Adrenal gland (tissue), 5 donors: ENCODE measurements around the gene NAGLU.

ENCODE experiments used
- POLR2A ChIP-seq, 2 donors: fragments of 450-650 bp; IDR thresholded peaks; one replicate each; pipeline ENCODE4 v1.6.1; 2017; ENCODE audit warnings: antibody characterized with exemption in 2 of 2, mild to moderate bottlenecking in 2 of 2, moderate library complexity in 1 of 2
- TF ChIP-seq, protein P1 (sequence below), 6 experiments: fragments of 450-650 bp in 4 of 6; fragments of 200-600 bp in 2 of 6; sonication (generic) in 1 of 6; IDR thresholded peaks; 1 replicate in 5 of 6; 2 replicates in 1 of 6; pipeline versions ENCODE4 v1.5.1 to v1.8.0; 2016 to 2021; ENCODE audit warnings: antibody characterized with exemption in 6 of 6, mild to moderate bottlenecking in 2 of 6, moderate library complexity in 1 of 6
- donor health status: DM: no; HTN: no; CAD: no.

DNA sequence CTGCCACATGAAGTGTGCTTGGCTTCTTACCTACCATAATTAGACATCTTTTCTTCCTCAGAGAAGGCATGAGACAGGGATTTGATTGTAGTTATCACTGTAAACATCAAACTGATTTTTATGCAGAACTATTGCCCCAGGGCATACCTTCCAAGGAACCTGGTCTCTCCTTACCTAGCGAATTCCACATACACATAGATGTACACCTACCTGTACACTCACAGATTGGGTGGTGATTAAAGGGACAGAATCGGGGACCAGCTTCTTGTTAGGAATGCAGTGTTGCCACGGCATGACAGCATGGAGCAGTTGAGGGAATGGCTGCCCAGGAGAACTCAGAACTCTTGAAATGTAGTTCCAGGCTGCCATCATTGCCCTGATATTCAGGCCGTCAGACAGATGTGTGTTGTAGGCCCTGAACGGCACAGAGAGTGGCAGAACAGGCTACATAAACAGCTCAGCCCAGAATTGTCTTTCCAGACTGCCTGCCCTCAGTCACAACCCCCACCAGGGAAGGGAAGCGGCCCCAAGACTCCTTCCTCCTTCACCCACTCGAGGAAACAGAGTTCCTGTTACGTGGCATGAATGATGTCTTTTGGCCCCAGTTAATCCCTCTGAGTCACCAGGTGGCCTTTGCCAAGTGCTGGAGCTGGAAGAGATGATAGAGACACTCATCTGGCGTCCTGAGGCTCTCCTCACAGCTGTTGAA lies 17.8 kb upstream of the NAGLU start:
- TF ChIP-seq, protein P1, sequence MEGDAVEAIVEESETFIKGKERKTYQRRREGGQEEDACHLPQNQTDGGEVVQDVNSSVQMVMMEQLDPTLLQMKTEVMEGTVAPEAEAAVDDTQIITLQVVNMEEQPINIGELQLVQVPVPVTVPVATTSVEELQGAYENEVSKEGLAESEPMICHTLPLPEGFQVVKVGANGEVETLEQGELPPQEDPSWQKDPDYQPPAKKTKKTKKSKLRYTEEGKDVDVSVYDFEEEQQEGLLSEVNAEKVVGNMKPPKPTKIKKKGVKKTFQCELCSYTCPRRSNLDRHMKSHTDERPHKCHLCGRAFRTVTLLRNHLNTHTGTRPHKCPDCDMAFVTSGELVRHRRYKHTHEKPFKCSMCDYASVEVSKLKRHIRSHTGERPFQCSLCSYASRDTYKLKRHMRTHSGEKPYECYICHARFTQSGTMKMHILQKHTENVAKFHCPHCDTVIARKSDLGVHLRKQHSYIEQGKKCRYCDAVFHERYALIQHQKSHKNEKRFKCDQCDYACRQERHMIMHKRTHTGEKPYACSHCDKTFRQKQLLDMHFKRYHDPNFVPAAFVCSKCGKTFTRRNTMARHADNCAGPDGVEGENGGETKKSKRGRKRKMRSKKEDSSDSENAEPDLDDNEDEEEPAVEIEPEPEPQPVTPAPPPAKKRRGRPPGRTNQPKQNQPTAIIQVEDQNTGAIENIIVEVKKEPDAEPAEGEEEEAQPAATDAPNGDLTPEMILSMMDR (IDR thresholded peaks at IDR 0.05), result no peak
- peak in 1 of 2 donors; percentile 70 for TF ChIP-seq POLR2A (IDR thresholded peaks at IDR 0.05)
